OCI-LY1 (cell line): Measurements from ENCODE around the gene MRLN.

ENCODE experiments used
- EZH2 ChIP-seq: fragments of 200-600 bp; sonication (generic), shearing (Covaris generic); IDR thresholded peaks from 2 replicates; pipeline ENCODE4 v1.8.0; 2017; ENCODE audit warnings: borderline replicate concordance, mixed run types, mild to moderate bottlenecking, antibody characterized with exemption, low read length, moderate library complexity, mixed read lengths
- TF ChIP-seq, protein P1 (sequence below): fragments of 200-600 bp; sonication (generic), shearing (Covaris generic); IDR thresholded peaks from 2 replicates; pipeline ENCODE4 v1.5.1; 2017; ENCODE audit warnings: mild to moderate bottlenecking, antibody characterized with exemption, low read length, moderate library complexity, mixed read lengths

DNA sequence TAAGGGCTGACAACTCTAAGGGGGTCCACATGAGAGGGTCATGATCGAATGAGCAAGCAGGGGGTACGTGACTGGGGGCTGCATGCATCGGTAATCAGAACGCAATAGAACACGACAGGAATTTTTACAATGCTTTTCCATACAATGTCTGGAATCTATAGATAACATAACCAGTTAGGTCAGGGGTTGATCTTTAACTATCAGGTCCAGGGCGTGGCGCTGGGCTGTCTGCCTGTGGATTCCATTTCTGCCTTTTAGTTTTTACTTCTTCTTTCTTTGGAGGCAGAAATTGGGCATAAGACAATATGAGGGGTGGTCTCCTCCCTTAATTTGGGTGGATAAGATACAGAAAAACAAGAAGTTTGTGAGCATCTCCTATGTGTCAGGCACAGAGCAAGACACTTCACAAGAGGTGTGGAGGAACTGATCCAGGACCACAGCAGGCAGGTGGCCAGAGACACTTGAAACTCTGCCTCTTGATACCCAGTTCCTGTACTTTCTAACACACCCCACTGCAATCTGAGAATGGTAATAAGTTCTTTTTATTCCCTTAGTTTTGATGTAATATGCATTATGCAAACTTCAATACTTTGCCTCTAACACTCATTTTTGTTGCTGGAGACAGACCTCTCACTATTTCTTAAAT lies 18.0 kb upstream of the MRLN start:
- no peak for TF ChIP-seq EZH2
- TF ChIP-seq, protein P1, sequence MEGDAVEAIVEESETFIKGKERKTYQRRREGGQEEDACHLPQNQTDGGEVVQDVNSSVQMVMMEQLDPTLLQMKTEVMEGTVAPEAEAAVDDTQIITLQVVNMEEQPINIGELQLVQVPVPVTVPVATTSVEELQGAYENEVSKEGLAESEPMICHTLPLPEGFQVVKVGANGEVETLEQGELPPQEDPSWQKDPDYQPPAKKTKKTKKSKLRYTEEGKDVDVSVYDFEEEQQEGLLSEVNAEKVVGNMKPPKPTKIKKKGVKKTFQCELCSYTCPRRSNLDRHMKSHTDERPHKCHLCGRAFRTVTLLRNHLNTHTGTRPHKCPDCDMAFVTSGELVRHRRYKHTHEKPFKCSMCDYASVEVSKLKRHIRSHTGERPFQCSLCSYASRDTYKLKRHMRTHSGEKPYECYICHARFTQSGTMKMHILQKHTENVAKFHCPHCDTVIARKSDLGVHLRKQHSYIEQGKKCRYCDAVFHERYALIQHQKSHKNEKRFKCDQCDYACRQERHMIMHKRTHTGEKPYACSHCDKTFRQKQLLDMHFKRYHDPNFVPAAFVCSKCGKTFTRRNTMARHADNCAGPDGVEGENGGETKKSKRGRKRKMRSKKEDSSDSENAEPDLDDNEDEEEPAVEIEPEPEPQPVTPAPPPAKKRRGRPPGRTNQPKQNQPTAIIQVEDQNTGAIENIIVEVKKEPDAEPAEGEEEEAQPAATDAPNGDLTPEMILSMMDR, result no peak
